GM10266 (cell line): ENCODE measurements around the gene CBARP.

Experiments
- DNase-seq: peaks from one replicate; pipeline ENCODE4 v3.0.0; 2012; ENCODE audit errors: extremely low spot score
- TF ChIP-seq, protein P1 (sequence below): IDR thresholded peaks from 2 replicates; pipeline ENCODE4 v1.5.1; 2012; ENCODE audit warnings: mild to moderate bottlenecking, low read depth; ENCODE audit not compliant: control insufficient read depth, insufficient read depth; ENCODE audit errors: missing control alignments

The CBARP gene

DNA sequence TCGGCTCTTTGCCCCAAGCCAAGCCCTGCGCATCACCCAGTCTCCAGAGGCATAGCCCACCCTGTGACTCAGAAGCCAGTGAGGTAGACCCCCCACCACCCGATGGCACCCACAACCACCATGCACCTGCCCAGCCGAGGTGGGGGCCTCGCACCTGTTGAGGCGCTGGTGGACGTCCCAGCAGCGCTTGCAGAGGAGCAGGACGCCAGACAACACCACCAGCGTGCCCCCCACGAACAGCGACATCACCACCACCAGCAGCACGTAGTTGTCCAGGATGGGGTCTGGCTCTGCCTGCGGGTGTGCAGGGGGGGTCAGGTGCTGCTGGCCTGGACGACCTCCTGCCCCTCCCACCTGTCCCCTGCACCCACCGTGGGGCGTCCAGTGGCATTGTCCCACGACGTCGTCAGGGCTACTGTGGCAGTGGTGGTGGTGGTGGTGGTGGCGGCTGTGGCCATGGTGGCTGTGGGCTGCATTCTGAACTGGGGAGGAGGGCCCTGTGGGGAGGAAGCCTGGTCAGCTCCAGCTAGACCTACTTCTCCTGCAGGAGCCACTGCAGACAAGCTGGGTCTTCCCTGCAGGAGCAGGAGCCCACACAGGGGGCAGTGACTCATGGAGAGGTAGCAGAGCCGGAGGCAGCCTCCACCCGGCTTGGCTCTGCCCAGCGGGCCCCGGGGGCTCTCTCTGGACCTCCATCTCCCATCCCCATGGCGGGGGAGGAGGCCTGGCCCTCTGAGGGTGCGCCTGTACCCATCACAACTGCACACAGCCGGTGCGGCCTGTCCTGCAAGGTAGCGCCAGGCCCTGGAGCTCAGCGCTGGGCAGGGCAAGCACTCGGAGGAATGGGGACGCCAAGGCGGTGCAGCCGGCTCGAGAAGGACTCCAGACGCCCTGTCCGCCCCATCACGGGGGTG, 1.9 kb downstream of the CBARP start:
- TF ChIP-seq, protein P1, sequence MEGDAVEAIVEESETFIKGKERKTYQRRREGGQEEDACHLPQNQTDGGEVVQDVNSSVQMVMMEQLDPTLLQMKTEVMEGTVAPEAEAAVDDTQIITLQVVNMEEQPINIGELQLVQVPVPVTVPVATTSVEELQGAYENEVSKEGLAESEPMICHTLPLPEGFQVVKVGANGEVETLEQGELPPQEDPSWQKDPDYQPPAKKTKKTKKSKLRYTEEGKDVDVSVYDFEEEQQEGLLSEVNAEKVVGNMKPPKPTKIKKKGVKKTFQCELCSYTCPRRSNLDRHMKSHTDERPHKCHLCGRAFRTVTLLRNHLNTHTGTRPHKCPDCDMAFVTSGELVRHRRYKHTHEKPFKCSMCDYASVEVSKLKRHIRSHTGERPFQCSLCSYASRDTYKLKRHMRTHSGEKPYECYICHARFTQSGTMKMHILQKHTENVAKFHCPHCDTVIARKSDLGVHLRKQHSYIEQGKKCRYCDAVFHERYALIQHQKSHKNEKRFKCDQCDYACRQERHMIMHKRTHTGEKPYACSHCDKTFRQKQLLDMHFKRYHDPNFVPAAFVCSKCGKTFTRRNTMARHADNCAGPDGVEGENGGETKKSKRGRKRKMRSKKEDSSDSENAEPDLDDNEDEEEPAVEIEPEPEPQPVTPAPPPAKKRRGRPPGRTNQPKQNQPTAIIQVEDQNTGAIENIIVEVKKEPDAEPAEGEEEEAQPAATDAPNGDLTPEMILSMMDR: no peak

DNA sequence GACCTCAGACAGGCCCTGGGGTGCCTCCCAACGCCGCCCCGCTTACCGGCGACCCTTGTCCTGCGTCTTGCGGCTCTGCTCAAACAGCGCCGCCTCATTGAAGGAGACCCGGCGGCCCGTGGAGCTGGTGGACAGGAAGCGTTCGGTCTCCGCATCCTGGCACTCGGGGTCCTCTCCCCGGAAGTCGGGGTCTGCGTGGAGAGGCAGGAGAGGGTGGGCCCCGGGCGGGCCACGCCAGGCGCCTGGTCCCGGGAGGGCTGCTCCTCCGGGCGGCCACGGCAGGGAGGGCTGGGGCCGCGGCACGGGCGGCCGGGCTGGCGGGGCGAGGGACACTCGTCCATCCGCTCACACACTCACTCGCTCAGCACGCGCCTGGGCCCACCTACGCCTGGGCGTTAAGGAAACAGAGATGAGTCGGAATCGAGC, 2.8 kb downstream of the CBARP start:
- TF ChIP-seq, protein P1: no peak
- DNase-seq: no peak

More for the DNA sequence above, 1.9 kb downstream of the CBARP start:
- DNase-seq: no peak

- TF ChIP-seq, protein P1: no peak
- DNase-seq: no peak
Observed at GRCh38 chr19:1234051-1234954, 3.5 kb downstream of the CBARP start.

- no peak for DNase-seq
- TF ChIP-seq, protein P1: no peak
Observed at GRCh38 chr19:1233115-1233667, 4.6 kb downstream of the CBARP start.

- no peak for DNase-seq
- TF ChIP-seq, protein P1: no peak
Observed at GRCh38 chr19:1232652-1233072, 5.1 kb downstream of the CBARP start.

GRCh38 chr19:1231729-1232637, 5.8 kb downstream of the CBARP start:
- no peak for DNase-seq
- TF ChIP-seq, protein P1: no peak
